Right lung (tissue), 5 donors: ENCODE data around the gene IL12RB1. TPM values are rescaled to one million over a fixed set of nuclear protein-coding genes. Genes with fewer than 3 reads are reported as not detected.
"Not testable (repeated sequence)": the region's sequence is repeated elsewhere in the genome, so short reads cannot be mapped to it uniquely, and the experiment has no call there.

Source experiments
- DNase-seq, 2 donors: peaks; one replicate each; pipeline ENCODE4 v3.0.0-alpha.2; 2013
- polyA plus RNA-seq, 5 donors: library from polyadenylated mRNA; unstranded; fragments of 120-200 nt; gene quantifications; one replicate each; pipeline versions ENCODE4 v1.2.1 to v1.2.3, GENCODE V29; 2013; ENCODE audit warnings: inconsistent platforms in 1 of 5, low replicate concordance in 1 of 5; ENCODE audit not compliant: insufficient read length in 5 of 5, insufficient read depth in 1 of 5

IL12RB1 gene
- polyA plus RNA-seq, 5 donors, result 0.31 to 0.63 (median 0.53) TPM

GRCh38 chr19:18112989-18113478, 26.3 kb upstream of the IL12RB1 start:
- peak; percentile 57 to 69 for DNase-seq

- no peak for DNase-seq
These were observed 24.0 kb upstream of the IL12RB1 start for GRCh38 chr19:18110609-18111232.

- DNase-seq, result no peak
These were observed 23.2 kb upstream of the IL12RB1 start for GRCh38 chr19:18109733-18110608.

- no peak for DNase-seq
These were observed 22.6 kb upstream of the IL12RB1 start for GRCh38 chr19:18109341-18109732.

- no peak for DNase-seq
These were observed 22.2 kb upstream of the IL12RB1 start for GRCh38 chr19:18108897-18109296.

- no peak for DNase-seq
These were observed 20.5 kb upstream of the IL12RB1 start for GRCh38 chr19:18107235-18107634.

- not testable (repeated sequence) for DNase-seq
These were observed 18.5 kb upstream of the IL12RB1 start for GRCh38 chr19:18105259-18105658.

- no peak for DNase-seq
These were observed 18.0 kb upstream of the IL12RB1 start for GRCh38 chr19:18104793-18105131.

- DNase-seq, result no peak
These were observed 16.3 kb upstream of the IL12RB1 start for GRCh38 chr19:18102916-18103542.

GRCh38 chr19:18101268-18101667, 14.5 kb upstream of the IL12RB1 start:
- DNase-seq, result no peak

- DNase-seq, result no peak
These were observed 14.0 kb upstream of the IL12RB1 start for GRCh38 chr19:18100710-18101109.

GRCh38 chr19:18099623-18099995, 12.9 kb upstream of the IL12RB1 start:
- DNase-seq, result no peak

GRCh38 chr19:18098891-18099622, 12.3 kb upstream of the IL12RB1 start:
- no peak for DNase-seq

- DNase-seq, result no peak
These were observed 11.5 kb upstream of the IL12RB1 start for GRCh38 chr19:18097993-18098890.

- peak in 1 of 2 donors; percentile 45 for DNase-seq
These were observed 10.7 kb upstream of the IL12RB1 start, which contains the start of gene MAST3 for GRCh38 chr19:18097217-18097992. Gene MAST3 (plus strand): TSS chr19:18097778. CDS start chr19:18097793, 15 bp downstream.

GRCh38 chr19:18096258-18096657, 9.5 kb upstream of the IL12RB1 start:
- no peak for DNase-seq

- DNase-seq, result no peak
These were observed 6.9 kb upstream of the IL12RB1 start for GRCh38 chr19:18093439-18094161.

- no peak for DNase-seq
These were observed 4.5 kb upstream of the IL12RB1 start for GRCh38 chr19:18091217-18091608.

- DNase-seq, result no peak
These were observed 3.9 kb upstream of the IL12RB1 start for GRCh38 chr19:18090545-18091216.
